ENCODE results near the gene FRMD4A.

The FRMD4A gene

GRCh38 chr10:14330388-14331061 lies at the start of gene FRMD4A:
Gene FRMD4A, minus strand, starts transcription at chr10:14330924.
- TF ChIP-seq CTCF (conservative IDR thresholded peaks at IDR 0.05; ENCODE audit: control insufficient read depth, insufficient read depth, low read depth, low read length), result no peak
- no peak for DNase-seq (ENCODE audit: low read depth)
- H3K4me3 ChIP-seq (ENCODE audit: control insufficient read depth, low read depth, low read length), result no peak within 1 kb of the TSS

GRCh38 chr10:14379556-14380280 lies 49.0 kb upstream of the FRMD4A start:
- TF ChIP-seq CTCF (conservative IDR thresholded peaks at IDR 0.05; ENCODE audit: control insufficient read depth, insufficient read depth, low read depth, low read length), result no peak
- H3K4me3 ChIP-seq (ENCODE audit: control insufficient read depth, low read depth, low read length), result no peak overlapping the region
- DNase-seq (ENCODE audit: low read depth), result no peak

GRCh38 chr10:14378387-14378960 lies 47.8 kb upstream of the FRMD4A start:
- H3K4me3 ChIP-seq (ENCODE audit: control insufficient read depth, low read depth, low read length), result no peak overlapping the region
- peak; percentile 11 for DNase-seq (ENCODE audit: low read depth)
- no peak for TF ChIP-seq CTCF (conservative IDR thresholded peaks at IDR 0.05; ENCODE audit: control insufficient read depth, insufficient read depth, low read depth, low read length)

GRCh38 chr10:14377591-14378175 lies 47.0 kb upstream of the FRMD4A start:
- no peak for TF ChIP-seq CTCF (conservative IDR thresholded peaks at IDR 0.05; ENCODE audit: control insufficient read depth, insufficient read depth, low read depth, low read length)
- no peak overlapping the region for H3K4me3 ChIP-seq (ENCODE audit: control insufficient read depth, low read depth, low read length)
- DNase-seq (ENCODE audit: low read depth), result no peak

- no peak for DNase-seq (ENCODE audit: low read depth)
- no peak overlapping the region for H3K4me3 ChIP-seq (ENCODE audit: control insufficient read depth, low read depth, low read length)
- no peak for TF ChIP-seq CTCF (conservative IDR thresholded peaks at IDR 0.05; ENCODE audit: control insufficient read depth, insufficient read depth, low read depth, low read length)
Observed at GRCh38 chr10:14374745-14375445, 44.2 kb upstream of the FRMD4A start.

GRCh38 chr10:14372606-14373005 lies 41.9 kb upstream of the FRMD4A start:
- TF ChIP-seq CTCF (conservative IDR thresholded peaks at IDR 0.05; ENCODE audit: control insufficient read depth, insufficient read depth, low read depth, low read length), result no peak

More at GRCh38 chr10:14372606-14373005, 41.9 kb upstream of the FRMD4A start:
- no peak overlapping the region for H3K4me3 ChIP-seq (ENCODE audit: control insufficient read depth, low read depth, low read length)
- DNase-seq (ENCODE audit: low read depth), result no peak
